SK-N-SH (cell line): Measurements from ENCODE around the gene MTUS2. TPM values are rescaled to one million over a fixed set of nuclear protein-coding genes. Genes with fewer than 3 reads are reported as not detected.

Source experiments
- CTCF ChIA-PET: fragments of 300-600, 350-600 bp; formaldehyde crosslinking; extraction: SDS; loops from one replicate; lab custom pipeline; 2021; lab: Yijun Ruan, JAX
- POLR2A ChIA-PET: fragments of 350-600 bp; sonication (Branson Sonifier 250); formaldehyde crosslinking; extraction: SDS; loops from one replicate; lab custom pipeline; 2020; ENCODE audit warnings: antibody characterized with exemption, inconsistent platforms; lab: Yijun Ruan, JAX
- DNase-seq: peaks from one replicate; pipeline ENCODE4 v3.0.0; 2012
- H2AFZ ChIP-seq: fragments of 200-600 bp; sonication (generic); 2 replicates; pipeline ENCODE4 v1.8.1; 2016; ENCODE audit warnings: antibody characterized with exemption, mild to moderate bottlenecking, low read depth
- H3F3A ChIP-seq: fragments of 200-600 bp; sonication (generic); replicated peaks from 2 replicates; pipeline ENCODE3; 2016; ENCODE audit warnings: antibody characterized with exemption, mild to moderate bottlenecking; ENCODE audit not compliant: insufficient read depth
- H3K27ac ChIP-seq, 2 experiments: fragments of 200-500 bp in 1 of 2; fragments of 200-600 bp in 1 of 2; sonication (Bioruptor generic) in 1 of 2; sonication (generic), shearing (Covaris generic) in 1 of 2; 2 replicates each; pipeline versions ENCODE4 v1.5.1 to v1.6.1; 2014 to 2016; ENCODE audit warnings: low read depth in 2 of 2, inconsistent platforms in 1 of 2, low read length in 1 of 2, mild to moderate bottlenecking in 1 of 2, mixed read lengths in 1 of 2
- H3K27me3 ChIP-seq: fragments of 200-600 bp; sonication (generic), shearing (Covaris generic); 2 replicates; pipeline ENCODE4 v1.6.1; 2016; ENCODE audit warnings: mixed run types; ENCODE audit not compliant: insufficient read depth
- H3K36me3 ChIP-seq, 2 experiments: fragments of 200-500 bp in 1 of 2; fragments of 200-600 bp in 1 of 2; sonication (Bioruptor generic) in 1 of 2; sonication (generic) in 1 of 2; replicated peaks in 1 of 2; 2 replicates each; pipeline versions ENCODE3 to v1.5.1; 2014 to 2016; ENCODE audit warnings: low read length in 1 of 2, mild to moderate bottlenecking in 1 of 2; ENCODE audit not compliant: insufficient read depth in 2 of 2, control insufficient read depth in 1 of 2
- H3K4me1 ChIP-seq, 2 experiments: fragments of 200-500 bp in 1 of 2; fragments of 200-600 bp in 1 of 2; sonication (Bioruptor generic) in 1 of 2; sonication (generic), shearing (Covaris generic) in 1 of 2; 2 replicates each; pipeline versions ENCODE4 v1.5.1 to v1.6.1; 2014 to 2016; ENCODE audit warnings: low read depth in 1 of 2, low read length in 1 of 2, mixed run types in 1 of 2; ENCODE audit not compliant: insufficient read depth in 2 of 2, control insufficient read depth in 1 of 2
- H3K4me2 ChIP-seq: fragments of 200-600 bp; sonication (generic), shearing (Covaris generic); 2 replicates; pipeline ENCODE4 v1.6.1; 2017; ENCODE audit warnings: mixed run types
- H3K4me3 ChIP-seq, 2 experiments: fragments of 200-500 bp in 1 of 2; fragments of 200-600 bp in 1 of 2; sonication (Bioruptor generic) in 1 of 2; sonication (generic), shearing (Covaris generic) in 1 of 2; 2 replicates each; pipeline versions ENCODE4 v1.5.1 to v1.8.1; 2014 to 2016; ENCODE audit warnings: low read depth in 2 of 2, inconsistent platforms in 1 of 2, low read length in 1 of 2, mild to moderate bottlenecking in 1 of 2, mixed read lengths in 1 of 2, moderate library complexity in 1 of 2
- H3K79me2 ChIP-seq: fragments of 200-600 bp; sonication (generic); 2 replicates; pipeline ENCODE4 v1.8.1; 2017; ENCODE audit warnings: mild to moderate bottlenecking; ENCODE audit not compliant: insufficient read depth
- H3K9ac ChIP-seq: fragments of 200-600 bp; sonication (generic); 2 replicates; pipeline ENCODE4 v1.6.1; 2017; ENCODE audit warnings: mixed run types
- H3K9me2 ChIP-seq: fragments of 200-600 bp; sonication (generic); 2 replicates; pipeline ENCODE4 v1.6.1; 2017; ENCODE audit warnings: mixed run types
- H3K9me3 ChIP-seq: fragments of 200-600 bp; sonication (generic); 2 replicates; pipeline ENCODE4 v1.6.1; 2017; ENCODE audit warnings: mixed run types, mild to moderate bottlenecking, moderate library complexity
- H4K20me1 ChIP-seq: fragments of 200-600 bp; sonication (generic); 2 replicates; pipeline ENCODE4 v1.6.1; 2017; ENCODE audit warnings: mild to moderate bottlenecking, mixed run types; ENCODE audit not compliant: insufficient read depth
- FOXJ3 ChIP-seq: sonication (generic); formaldehyde crosslinking; IDR thresholded peaks from 2 replicates; pipeline ENCODE4 v1.5.1; 2020; ENCODE audit warnings: mild to moderate bottlenecking, missing genetic modification reagents
- MEF2A ChIP-seq: IDR thresholded peaks from 2 replicates; pipeline ENCODE4 v1.4.0; 2012; ENCODE audit warnings: low read depth, borderline replicate concordance
- NRF1 ChIP-seq: IDR thresholded peaks from 2 replicates; pipeline ENCODE4 v1.6.1; 2012; ENCODE audit warnings: low read depth, mild to moderate bottlenecking, low read length
- POLR2AphosphoS5 ChIP-seq: IDR thresholded peaks from 2 replicates; pipeline ENCODE4 v1.6.1; 2012; ENCODE audit warnings: low read depth, low read length
- RAD21 ChIP-seq: IDR thresholded peaks from 2 replicates; pipeline ENCODE4 v1.6.1; 2012; ENCODE audit warnings: mild to moderate bottlenecking, low read length
- SIN3A ChIP-seq: IDR thresholded peaks from 2 replicates; pipeline ENCODE4 v1.6.1; 2012; ENCODE audit warnings: low read depth, mild to moderate bottlenecking, low read length, moderate library complexity, borderline replicate concordance
- TAF1 ChIP-seq: IDR thresholded peaks from 2 replicates; pipeline ENCODE4 v1.6.1; 2012; ENCODE audit warnings: low read depth, mild to moderate bottlenecking, low read length, moderate library complexity, borderline replicate concordance
- TCF12 ChIP-seq: IDR thresholded peaks from 2 replicates; pipeline ENCODE4 v1.4.0; 2012
- WGBS: methylation state at CpG from one replicate; pipeline ENCODE4 v1.1.6; 2017; ENCODE audit warnings: low lambda C conversion rate; 5-methylcytosine and 5-hydroxymethylcytosine counted together
- polyA plus RNA-seq, 3 experiments: library from polyadenylated mRNA; depleted of rRNA; stranded (reverse); fragments of >200 nt; gene quantifications; 2 replicates each; pipeline ENCODE4 v1.2.3, GENCODE V29; 2012
- TF ChIP-seq, protein P1 (sequence below): fragments of 200-600 bp; sonication (generic); IDR thresholded peaks from 2 replicates; pipeline ENCODE4 v1.6.1; 2017; ENCODE audit warnings: antibody characterized with exemption, mild to moderate bottlenecking, moderate library complexity
- TF ChIP-seq, protein P2 (sequence below): IDR thresholded peaks from 2 replicates; pipeline ENCODE4; 2012

Gene MTUS2
- polyA plus RNA-seq, 1 of the 3 experiments (the other 2 are of a cell fraction) = 1.7 TPM

DNA sequence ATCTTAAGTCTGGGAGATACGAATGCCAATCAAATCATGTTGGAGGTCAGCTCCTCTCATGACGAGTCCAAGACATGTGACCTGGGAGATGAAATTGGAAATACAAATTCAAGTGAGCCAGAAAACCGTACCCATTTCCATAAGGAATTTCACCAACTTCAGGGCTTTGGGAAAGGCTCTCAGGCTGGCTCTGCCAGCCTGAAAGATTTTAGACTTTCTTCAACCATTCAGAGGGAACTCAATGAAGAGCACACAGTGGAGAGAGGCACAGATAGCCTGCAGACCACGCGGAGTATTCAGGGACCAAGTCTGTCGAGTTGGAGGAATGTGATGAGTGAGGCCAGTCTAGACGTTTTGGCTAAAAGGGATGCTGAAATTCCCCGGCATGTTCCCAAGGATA is 204.6 kb downstream of the MTUS2 start:
- H3K79me2 ChIP-seq = no peaks in the 10 kb centered on the region
- H3K27me3 ChIP-seq = no peaks in the 10 kb centered on the region
- no peaks in the 10 kb centered on the region for H3K9me2 ChIP-seq
- no peak for TF ChIP-seq FOXJ3 (CRISPR knock-in tag)
- TF ChIP-seq, protein P1, sequence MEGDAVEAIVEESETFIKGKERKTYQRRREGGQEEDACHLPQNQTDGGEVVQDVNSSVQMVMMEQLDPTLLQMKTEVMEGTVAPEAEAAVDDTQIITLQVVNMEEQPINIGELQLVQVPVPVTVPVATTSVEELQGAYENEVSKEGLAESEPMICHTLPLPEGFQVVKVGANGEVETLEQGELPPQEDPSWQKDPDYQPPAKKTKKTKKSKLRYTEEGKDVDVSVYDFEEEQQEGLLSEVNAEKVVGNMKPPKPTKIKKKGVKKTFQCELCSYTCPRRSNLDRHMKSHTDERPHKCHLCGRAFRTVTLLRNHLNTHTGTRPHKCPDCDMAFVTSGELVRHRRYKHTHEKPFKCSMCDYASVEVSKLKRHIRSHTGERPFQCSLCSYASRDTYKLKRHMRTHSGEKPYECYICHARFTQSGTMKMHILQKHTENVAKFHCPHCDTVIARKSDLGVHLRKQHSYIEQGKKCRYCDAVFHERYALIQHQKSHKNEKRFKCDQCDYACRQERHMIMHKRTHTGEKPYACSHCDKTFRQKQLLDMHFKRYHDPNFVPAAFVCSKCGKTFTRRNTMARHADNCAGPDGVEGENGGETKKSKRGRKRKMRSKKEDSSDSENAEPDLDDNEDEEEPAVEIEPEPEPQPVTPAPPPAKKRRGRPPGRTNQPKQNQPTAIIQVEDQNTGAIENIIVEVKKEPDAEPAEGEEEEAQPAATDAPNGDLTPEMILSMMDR = no peak
- TF ChIP-seq, protein P2, sequence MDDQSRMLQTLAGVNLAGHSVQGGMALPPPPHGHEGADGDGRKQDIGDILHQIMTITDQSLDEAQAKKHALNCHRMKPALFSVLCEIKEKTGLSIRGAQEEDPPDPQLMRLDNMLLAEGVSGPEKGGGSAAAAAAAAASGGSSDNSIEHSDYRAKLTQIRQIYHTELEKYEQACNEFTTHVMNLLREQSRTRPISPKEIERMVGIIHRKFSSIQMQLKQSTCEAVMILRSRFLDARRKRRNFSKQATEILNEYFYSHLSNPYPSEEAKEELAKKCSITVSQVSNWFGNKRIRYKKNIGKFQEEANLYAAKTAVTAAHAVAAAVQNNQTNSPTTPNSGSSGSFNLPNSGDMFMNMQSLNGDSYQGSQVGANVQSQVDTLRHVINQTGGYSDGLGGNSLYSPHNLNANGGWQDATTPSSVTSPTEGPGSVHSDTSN = no peak
- no peak for TF ChIP-seq TAF1
- no peak for TF ChIP-seq POLR2AphosphoS5
- TF ChIP-seq RAD21 = no peak
- no peak for TF ChIP-seq NRF1
- TF ChIP-seq, all 33 proteins: peak for 0
- no peak for DNase-seq
- H3K4me3 ChIP-seq = no peak overlapping the region
- no peaks in the 10 kb centered on the region for H3F3A ChIP-seq
- H3K27ac ChIP-seq = no peak overlapping the region
- no peak overlapping the region for H3K9ac ChIP-seq
- POLR2A ChIA-PET = no interaction called here
- CTCF ChIA-PET = no interaction called here
- H2AFZ ChIP-seq = no peak overlapping the region
- no peaks in the 10 kb centered on the region for H3K9me3 ChIP-seq
- 14% methylated on average over 8 of the region's 8 CpGs for WGBS
- H4K20me1 ChIP-seq = no peaks in the 10 kb centered on the region
- no peaks in the 10 kb centered on the region for H3K36me3 ChIP-seq
- H3K4me2 ChIP-seq = no peak overlapping the region
- no peaks in the 10 kb centered on the region for H3K4me1 ChIP-seq

DNA sequence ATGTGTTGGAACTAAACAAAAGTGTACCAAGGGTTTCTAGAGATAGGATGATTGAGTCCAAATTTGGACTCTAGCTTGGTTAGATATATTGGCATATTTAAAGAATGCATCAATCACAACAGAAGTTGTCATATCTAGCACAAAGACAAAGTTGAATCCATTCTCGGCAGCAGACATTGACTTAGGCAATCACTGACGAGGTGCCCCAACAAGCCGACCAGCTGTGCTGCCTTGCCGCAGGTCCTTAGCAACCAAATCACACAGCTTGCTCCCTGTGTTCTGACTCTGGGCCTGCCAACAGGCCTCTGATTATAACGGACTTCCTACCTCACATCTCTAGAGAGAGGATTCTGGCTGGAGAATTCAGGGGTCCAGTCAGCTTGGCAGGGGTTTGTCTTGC is 208.7 kb downstream of the MTUS2 start:
- H3K4me2 ChIP-seq = no peak overlapping the region
- no peaks in the 10 kb centered on the region for H4K20me1 ChIP-seq
- H3K27me3 ChIP-seq = no peaks in the 10 kb centered on the region
- no peaks in the 10 kb centered on the region for H3K36me3 ChIP-seq
- no peak for TF ChIP-seq NRF1
- TF ChIP-seq FOXJ3 (CRISPR knock-in tag) = no peak
- no peak for TF ChIP-seq TCF12
- no peak for TF ChIP-seq SIN3A
- no peak for TF ChIP-seq MEF2A
- no peak for TF ChIP-seq RAD21
- TF ChIP-seq, all 33 proteins: peak for 0
- Histone ChIP-seq H3K4me3 (no peak overlapping the region), H3K27ac (no peak overlapping the region), H3K79me2 (no peaks in the 10 kb centered on the region), H3K9me2 (no peaks in the 10 kb centered on the region), H3K4me1 (no peaks in the 10 kb centered on the region), H2AFZ (no peak overlapping the region), H3K9ac (no peak overlapping the region), H3F3A (no peaks in the 10 kb centered on the region), H3K9me3 (no peaks in the 10 kb centered on the region)
- WGBS = 5% methylated on average over 4 of the region's 5 CpGs
- CTCF ChIA-PET = no interaction called here
- no peak for DNase-seq
- POLR2A ChIA-PET = no interaction called here
